ENCODE measurements around the gene CYGB.

The CYGB gene

DNA sequence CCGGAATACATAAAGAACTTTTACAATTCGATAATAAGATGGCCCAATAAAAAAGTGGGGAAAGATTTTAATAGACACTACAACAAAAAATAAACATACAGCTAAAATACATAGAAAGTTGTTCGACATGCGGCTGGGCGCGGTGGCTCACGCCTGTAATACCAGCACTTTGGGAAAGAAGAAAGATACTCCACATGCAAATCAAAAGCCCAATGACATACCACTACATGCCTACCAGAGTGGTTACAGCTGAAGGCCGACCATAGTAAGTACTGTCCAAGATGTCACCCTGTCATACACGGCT lies 11.7 kb upstream of the CYGB start:
- no peak for DNase-seq

DNA sequence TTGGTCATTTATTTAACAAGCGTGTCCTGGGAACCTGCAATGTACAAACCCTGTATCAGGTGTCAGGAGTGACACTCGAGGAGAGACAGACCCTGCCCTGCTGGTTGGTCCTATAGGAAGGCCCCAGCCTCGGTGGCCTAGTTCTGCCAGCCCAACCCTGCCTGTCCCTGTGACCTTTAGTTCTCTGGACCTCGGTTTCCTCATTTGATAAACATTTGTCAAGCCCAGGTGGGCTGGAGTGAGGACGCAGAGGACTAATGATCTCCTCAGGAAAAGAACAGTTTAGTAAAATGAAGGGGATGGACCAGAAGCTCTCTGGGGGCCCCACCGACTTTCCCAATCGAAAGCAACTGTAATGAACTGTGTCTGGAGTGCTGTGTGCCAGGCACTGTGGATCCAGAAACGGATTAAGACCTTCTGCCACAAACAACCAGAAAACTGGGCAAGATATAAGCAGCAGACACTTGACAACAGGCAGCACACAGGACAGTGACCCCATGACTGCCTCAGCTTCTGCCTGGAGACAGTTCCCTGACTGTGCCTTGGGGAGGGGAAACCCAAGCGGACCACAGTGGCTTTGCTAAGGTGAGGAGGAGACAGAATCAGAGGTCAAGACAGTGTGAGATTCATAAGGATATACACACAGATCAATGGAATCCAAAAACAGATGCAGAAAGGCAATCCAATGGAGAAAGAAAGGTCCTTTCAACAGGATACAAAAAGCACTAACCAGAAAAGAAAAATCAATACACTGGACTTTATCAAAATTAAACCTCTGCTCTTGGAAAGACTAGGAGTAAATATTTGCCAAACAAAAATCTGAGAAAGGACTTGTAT lies 11.1 kb upstream of the CYGB start:
- no peak for DNase-seq

DNA sequence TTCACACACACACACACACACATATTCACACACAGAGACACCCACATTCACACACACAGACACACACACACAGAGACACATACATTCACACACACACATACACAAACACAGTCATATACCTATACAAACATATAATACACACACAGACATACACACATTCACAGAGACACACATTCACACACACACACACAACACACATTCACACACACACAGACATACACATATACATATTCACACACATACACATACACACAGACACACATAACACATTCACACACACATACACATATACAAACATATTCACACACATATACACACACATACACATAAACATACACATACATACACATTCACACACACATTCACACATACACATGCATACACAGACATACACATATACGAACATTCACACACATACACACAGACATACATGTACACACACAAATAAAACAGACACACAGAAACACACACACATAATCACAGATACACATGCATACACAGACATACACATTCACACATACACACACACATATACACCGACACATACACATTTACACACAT lies 10.2 kb upstream of the CYGB start:
- DNase-seq, result no peak

DNA sequence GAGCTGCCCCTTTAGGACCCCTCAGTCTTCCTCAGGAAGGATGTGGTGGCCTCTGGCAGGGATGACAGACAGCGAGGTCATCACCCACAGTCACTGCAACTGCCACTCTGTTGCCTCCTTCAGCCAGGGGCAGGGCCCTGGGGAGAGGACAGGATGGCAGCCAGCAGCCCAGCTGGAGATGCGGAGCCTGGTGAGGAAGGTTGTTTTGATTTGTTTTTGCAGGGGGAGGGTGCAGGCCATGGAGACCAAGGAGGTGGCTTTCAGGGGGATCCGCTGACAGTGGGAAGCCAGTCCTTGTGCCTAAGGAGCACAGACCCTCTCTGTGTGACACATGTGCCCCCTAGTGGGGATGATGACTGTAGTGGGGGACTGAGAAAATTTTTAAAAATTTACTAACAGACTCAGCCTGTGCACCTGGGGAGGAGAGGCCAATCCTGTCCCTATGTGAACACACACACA lies 9.7 kb upstream of the CYGB start:
- DNase-seq, result peak; percentile 41 to 42

DNA sequence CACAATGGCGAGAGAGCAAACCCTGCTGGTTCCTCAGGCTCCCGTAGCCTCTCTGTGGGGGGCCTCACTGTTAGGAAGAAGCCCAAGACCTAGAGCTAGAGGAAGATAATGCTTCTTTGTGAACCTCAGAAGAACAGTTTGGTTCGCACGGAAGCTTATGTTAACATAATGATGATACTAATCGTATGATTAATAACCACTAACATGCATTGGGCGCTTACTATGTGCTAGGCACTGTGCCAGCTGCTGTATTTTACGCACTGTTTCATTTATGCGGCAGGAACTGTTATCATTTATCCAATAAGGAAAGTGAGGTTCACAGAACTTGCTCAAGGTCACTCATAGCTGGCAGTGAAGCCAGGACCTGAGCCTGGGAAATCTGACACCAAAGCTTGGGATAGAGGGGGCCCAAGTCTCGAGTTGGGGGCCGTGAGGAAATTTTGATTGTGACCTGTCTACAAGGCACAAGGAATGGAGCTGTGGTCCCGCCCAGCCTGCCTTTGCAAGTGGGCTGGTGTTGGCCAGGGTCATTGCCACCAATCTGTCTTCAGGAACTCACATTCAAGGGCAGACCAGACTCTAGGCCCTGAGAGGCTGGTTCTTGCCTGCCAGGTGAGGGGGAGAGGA lies 9.2 kb upstream of the CYGB start:
- no peak for DNase-seq

DNA sequence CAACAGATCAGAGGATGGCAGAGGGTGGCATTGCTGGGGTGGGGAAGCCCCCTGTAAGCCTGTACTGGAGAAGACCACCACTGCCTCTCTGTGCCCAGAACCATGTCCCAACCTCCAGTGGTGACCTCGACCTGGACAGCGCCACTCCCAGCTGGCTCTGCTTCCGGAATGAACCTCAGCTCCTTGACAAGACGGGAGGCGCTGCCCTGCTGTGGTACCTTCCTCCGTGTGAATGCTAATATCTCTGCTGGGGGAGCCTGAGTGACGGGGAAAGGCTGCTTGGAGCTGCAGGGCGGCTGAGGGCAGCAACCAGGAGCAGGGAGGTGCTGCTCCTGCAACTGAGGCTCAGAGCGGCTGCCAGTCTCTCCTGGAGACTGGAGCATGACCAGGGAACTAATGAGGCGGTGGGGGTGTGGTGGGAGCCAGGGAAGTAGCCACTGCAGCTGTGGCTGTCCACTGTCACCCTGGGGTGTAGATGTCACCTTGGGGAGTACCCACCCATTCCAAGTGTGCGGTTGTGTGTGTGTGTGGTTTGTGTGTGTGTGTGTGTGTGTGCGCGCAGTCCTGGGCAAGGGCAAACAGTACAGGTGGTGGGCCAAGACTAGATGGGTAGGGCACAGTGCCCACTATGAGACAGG lies 8.5 kb upstream of the CYGB start:
- DNase-seq, result no peak

DNA sequence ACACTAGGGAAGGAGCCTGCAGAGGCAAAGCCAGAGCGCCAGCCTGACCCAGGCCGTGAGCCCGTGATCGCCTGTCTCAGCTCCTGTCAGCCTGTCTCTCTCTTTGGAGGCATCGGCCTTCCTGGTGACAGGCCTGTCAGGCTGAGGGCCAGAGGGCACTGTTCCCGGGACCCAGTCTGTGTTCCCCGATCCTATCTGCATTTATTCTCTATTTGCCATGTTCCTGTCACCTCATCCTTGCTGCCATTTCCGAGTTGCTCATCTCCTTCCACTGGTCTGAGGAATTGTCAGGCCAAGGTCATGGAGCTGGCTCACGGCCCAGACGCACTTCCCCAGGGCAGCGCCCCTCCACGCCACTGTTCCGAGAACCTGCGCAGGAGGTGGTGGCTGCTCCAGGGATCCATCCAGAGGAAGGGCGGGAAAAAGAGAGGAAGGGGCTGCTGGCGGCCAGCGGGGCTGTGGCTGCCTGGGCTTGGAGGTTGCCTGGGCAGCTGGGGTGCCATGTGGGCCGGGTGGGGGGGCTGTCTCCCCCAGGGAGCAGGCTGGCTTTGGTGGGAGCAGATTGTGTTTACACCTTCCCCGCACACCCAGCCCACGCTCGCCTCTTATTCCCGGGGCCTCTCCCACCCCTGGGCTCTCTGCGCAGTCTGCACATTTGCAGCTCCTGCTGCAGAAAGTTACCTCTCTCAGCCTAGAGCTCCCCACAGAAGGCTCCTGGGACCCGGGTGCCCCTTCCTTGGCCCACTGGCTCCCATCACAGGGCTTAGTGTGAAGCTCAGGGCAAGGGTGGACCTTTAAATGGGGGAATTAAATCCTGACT lies 7.2 kb upstream of the CYGB start:
- DNase-seq, result no peak

DNA sequence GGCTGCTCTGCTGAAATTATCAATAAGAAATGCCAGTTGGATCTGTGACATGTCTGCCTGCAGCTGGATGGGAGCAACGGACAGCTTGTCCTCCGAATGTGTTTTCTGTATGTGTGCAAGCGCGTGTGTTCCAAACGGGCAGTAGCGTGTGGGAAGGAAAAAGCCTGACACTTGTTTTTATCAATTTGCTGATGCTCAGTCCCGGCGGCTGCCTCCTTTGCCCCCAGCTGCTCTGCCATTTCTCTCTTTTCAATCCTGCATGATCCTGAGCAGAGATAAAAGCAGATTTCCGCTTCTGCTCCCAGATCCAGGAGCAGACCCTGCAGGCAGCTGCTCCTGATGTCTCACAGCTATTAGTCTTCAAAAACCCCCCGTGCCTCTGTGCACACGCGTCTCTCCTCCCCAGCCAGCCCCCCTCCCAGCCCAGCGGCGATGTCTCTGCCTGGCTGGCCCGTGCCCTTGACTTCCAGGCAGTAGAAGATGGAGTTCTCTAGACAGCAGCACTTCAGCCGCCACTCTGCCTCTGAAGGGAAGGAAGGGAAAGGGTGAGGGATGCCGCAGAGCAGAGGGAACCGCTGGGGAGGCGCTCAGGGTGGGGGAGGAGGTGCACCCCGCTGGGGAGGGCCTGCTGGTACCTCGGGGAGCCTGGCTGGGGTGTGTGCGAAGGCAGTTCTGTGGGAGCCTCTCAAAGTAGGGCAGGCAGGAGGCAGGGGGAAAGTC lies 6.5 kb upstream of the CYGB start:
- DNase-seq, result no peak

DNA sequence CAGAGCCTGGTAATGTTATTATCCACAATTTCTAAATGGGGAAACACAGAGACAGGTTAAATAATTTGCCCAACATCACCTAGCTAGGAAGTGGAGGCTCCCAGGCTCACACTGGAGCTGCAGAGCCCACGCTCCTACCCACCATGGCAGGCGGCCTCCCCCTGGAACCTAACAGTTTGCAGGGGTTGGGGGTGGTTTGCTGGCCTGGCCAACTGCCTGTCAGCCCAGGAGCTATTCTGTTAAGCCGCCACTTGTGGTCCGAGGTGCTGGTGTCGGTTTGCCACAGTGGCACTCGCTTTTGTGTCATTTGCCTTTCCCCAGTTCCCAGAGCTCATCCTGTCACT lies 5.9 kb upstream of the CYGB start:
- DNase-seq, result no peak

DNA sequence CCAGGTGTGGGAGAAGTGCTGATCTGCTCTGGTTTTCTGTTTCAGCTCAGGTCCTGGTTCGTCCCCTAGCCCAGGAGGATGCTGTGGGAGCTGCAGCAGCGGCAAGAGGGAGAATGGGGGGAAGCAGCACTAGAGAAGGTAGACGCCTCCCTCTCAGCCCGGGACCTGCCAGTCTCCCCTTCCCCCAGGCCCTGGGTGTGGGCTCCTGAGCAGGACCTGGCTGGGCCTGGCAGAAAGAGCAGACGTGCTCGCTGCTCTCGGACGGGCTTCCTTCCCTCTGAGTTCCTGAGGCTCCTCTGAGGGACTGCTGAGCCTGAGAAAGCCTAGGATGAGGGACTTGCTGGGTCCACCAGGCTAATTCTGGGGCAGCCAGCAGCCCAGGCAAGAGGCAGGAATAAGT lies 5.5 kb upstream of the CYGB start:
- no peak for DNase-seq

DNA sequence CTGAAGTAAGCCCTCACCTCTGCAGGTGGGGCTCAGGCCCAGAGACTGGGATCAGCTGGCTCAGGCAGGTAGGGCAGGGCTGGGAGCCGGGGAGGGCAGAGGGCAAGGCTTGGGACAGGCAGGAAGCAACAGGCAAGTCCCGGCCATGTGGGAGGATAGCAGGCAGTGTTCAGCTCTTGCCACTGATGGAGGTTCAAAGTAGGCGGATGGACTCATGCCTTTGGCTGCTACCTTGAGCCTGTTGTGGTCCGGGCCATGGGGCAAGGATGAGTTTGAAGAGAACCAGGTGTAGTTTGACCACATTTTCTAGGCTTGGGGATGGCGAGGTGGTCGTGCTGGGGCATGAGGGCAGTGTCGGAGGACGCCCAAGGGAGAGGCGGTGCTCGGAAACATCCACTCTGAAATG lies 5.1 kb upstream of the CYGB start:
- DNase-seq, result no peak

DNA sequence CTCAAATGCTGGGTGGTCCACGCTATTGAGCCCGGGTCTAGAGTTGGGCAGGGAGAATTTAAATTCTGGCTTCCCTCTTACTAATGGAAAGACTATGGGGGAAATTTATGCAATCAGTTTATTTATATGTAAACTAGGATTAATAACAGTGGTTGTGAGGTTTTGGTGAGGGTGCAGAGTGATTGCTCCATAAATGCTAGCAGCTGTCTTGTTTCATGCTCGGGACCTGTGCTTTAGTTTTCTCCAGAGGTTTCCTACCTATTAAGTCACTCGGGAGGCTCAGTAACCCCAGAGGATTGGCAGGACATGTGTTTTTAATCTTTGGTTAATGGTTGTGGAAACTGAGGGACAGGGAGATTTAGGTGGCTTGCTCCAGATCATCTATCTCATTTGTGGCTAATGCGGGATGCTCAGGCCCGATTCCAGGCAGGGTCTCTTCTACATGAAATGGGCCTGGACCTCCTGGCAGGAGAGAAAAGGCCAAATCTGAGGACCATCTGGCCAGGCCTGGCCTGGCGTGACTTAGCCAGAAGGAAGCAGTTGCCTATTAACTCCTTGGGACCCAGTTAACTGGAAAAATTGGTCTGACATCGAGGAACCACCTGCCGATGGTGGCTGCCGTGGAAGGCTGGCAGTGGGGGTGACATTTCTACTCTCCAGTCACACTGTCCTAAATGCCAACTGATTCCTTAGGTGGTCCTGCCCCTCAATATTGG lies 4.4 kb upstream of the CYGB start:
- DNase-seq, result no peak

DNA sequence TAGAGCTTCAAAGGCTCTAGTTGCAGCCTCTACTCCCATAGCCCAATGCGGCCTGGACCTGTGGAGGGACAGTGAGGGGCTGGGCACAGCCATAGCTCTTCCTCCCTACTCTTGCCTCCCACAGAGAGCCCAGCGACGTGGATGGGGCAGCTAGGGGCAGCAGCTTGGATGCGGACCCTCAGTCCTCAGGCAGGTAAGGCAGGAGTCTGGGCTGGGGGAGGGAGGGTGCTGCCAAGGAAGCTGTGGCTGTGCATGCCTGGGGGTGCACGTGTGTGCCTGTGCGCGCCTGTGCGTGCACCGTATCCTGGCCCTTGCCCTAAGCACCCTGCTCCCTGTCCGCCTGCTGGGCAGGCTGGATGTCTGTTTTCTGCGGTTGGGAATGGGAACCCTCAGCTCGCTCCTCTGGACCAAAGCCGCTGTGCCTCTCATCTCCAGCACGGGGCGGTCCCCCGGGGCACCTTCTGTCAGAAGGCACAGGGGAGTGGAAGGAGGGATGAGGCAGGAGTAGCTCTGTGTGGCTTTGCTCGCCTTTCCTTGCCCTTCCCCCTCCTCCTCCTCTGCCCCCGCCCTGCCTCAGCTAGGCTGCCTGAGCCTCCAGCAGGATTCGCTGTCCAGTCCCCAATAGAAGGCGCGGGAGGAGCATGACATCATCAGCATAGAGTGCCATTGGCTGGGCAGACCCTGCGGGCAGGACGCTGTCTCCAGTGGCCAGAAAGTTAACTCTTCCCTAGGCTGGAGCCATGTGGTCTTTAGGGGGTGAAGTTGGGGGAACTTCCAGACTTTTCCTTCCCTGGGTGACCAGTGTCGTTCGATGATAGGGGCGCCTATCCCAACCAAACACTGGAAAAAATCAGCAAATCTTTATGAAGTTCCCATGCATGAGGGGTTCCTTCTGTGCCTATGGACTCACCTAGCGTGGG lies 3.1 kb upstream of the CYGB start:
- DNase-seq, result no peak

DNA sequence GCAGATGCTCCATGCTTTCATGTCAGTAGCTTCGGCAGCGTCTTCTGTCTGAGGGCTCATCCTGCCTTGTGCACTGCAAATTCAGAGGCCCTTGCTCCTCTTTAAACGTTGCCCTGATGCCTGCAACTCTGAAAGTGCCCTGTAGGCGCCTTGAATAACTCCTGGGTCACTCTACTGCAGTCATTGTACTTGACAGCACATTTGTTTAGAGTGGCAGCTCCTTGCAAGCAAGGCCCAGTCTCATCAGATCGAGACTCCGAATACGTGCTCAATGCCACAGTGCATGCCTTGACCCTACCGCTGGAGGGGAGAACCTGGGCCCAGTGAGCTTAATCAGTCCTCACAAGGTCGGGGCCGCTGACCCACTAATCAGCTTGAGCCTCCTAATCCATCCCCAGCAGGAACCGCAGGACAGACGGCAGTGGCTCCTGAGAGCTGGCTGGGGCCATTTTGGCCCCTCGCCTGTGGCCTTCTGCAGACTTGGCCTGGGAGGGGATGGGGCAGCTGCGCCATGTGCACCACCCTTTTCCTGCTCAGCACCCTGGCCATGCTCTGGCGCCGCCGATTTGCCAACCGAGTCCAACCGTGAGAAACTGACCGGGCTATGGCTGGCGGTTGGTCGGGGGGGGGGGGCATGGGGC lies 2.2 kb upstream of the CYGB start, which contains the start of gene PRCD:
TSS of gene PRCD (plus strand) at position 414 of the 641 bp plus-strand sequence. CDS start at position 512, 98 bp downstream.
- DNase-seq, result no peak

DNA sequence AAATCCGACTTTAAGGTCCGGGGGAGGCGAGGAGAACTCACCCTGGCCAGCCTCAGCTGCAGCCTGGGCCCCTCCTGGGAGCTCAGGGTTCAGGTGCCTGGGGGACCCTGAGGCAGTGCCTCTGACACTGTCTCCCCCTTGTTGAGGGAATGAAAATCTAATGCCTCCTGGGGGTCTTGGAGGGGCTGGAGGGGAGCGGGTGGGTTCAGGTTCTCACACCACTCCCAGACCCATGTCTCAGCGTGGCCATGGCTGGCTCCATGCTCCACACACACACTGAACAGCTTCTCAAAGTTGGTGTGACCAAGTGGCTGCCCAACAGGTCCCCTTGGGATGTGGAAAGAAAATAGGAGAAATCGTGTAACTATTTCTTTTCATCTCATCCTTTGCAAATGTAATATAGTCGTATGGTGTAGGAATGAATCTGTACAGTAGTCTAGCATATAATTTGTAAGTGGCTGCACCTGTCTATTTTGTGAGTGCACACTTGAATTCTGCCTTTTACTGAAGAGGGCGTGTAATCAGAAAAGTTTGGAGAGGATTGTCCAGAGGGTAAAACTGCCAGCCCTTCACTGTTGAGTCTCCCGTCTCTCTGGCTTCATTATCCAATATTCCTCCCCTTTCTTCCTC lies 1.5 kb upstream of the CYGB start:
- DNase-seq, result no peak

DNA sequence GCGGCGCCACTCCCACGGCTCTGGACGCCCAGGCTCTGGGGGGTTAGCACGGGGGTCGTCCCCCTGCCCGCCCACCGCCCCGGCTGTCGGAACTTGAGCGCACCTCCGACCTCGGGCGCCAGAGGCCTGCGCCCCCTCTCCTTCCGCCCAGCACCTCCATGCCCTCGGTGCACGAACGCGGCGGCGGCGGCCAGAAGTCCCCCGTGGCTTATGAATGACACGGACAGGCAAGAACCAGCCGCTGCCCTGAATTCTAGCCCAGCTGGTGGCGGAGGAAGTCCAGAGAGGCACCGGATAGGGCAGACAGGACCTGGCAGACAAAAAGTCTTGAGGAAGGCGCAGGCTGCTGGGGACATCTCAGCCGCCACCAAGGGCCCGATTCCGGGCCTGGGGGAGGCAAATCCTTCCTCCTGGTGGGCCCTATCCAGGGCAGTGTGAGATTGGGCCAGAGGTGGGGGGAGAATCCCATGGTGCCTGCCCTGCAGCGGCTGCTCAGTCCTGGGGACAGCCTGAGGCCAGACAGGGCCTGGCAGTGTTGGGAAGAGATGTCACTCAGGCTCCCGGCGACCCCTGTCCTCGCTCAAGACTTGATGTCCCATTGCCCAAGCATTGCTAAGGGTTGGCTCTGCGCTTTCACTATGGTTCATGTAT lies 897 bp upstream of the CYGB start:
- no peak for DNase-seq

DNA sequence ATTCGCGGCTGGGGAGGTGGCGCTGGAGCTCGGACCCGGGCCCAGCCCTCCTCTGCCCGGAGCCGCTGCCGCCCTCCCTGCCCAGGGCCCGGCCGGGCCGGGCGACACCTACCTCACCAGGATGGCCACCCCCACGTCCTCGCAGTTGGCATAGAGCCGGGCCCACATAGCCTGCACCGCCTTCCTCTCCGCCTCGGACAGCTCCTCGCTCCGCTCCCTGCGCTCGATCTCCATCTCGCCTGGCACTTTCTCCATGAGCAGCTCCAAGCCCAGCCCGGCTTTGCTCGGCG lies 276 bp downstream of the CYGB start:
- no peak for DNase-seq

DNA sequence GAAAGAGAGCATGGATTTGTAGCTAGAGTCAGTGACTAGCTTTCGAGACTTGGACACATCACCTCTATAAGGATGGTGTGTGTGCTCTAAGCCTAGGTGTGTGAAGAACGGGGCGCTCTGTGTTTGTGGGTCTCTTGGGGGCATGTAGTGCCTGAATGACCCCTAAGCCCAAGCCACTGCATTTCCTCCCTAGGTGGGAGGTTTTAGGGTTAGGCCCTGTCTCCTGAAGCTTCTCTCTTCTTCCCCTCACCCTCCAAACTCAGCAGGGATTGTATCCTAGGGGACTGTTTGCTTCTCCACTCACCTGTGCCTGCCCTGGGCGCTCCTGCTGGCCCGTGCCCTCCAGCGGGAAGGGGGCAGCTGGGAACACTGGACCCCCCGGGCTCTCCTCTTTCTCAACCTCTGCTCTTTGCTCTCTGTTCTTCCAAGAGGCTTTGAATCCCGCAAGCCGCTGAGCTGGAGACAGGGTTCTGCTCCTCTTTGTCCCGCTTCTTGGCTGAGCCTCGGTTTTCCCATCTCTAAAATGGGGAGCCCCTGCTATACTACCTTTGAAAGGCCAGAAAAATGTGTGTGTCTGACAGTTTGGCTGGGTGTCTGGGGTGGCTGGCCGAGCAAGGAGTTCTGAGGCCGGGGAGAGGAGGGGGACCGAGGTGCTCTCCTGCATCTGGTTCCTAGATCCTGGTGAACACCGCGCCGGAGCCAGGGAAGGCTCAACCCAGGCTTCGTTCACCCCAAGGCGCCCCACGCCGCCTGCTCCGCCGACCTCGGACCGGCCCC lies 810 bp downstream of the CYGB start:
- no peak for DNase-seq

All from stimulated activated CD4-positive, alpha-beta T cell treated with anti-CD3 and anti-CD28 coated beads, Interleukin-2, amount 100 ng/mL, for 48 hours (primary cell).